GM23248 (cell line): ENCODE results near the gene KCNQ5.

Source experiments
- EZH2 ChIP-seq: fragments of 200-600 bp; sonication (generic); IDR thresholded peaks from 2 replicates; pipeline ENCODE4 v1.6.1; 2018; ENCODE audit warnings: antibody characterized with exemption, mild to moderate bottlenecking; ENCODE audit not compliant: insufficient read depth, poor library complexity, severe bottlenecking
- EZH2phosphoT487 ChIP-seq: fragments of 200-600 bp; sonication (generic); IDR thresholded peaks from 2 replicates; pipeline ENCODE4 v1.6.1; 2018; ENCODE audit warnings: antibody characterized with exemption, moderate library complexity, mild to moderate bottlenecking, low read depth; ENCODE audit not compliant: insufficient read depth

DNA sequence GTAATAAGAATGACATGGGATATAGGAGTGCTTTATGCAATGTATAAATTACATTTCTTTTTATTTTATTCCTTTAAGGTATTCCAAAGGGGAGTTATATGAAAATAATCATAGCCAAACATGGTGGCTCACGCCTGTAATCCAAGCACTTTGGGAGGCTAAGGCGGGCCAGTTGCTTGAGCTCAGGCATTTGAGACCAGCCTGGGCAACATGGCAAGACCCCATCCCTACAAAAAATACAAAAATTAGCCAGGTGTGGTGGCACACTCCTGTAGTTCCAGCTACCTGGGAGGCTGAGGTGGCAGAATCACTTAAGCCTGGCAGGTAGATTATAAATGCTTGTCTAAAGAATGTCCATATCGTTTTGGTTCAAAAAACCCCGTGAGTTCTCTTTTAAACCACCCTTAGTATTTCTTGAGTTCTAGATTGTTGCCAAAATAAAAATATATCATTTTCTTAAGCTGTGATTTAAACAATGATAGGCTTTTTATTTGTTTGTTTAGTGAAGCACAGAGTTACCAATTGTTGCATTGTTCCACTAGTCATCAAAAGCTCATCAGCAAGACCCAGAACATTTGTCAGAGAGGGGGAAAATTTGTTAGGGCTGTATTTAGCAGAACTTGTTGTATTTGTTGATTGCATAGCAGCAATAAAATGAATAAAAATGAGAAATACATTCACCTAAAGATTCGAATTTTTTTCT, 457.2 kb downstream of the KCNQ5 start:
- TF ChIP-seq EZH2, result no peak
- no peak for TF ChIP-seq EZH2phosphoT487
